Measurements from ENCODE around the gene FNDC11. TPM values are rescaled to one million over a fixed set of nuclear protein-coding genes. Genes with fewer than 3 reads are reported as not detected.

FNDC11 gene
- total RNA-seq, 2 donors from 2014 or later: 0.66 to 2.9 TPM

DNA sequence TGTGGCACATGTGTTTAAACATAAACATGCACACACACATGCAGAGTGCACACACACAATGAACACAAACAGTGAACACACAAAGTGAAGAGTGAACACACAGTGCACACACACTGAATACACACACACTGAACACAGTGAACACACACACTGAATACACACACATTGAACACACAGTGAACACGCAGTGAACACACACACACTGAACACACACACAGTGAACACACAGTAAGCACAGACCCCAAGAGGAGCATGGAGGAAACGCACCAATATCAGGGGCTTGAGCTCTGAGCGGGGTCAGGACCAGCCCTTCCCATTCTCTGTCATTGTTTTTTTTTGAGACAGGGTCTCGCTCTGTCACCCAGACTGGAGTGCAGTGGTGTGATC is 37.2 kb downstream of the FNDC11 start:
- no peak overlapping the region for H3K27ac ChIP-seq
- no peaks in the 10 kb centered on the region for H3K9me3 ChIP-seq
- no peaks in the 10 kb centered on the region for H3K27me3 ChIP-seq
- H3K36me3 ChIP-seq (replicated peaks in 1 of 2; ENCODE audit: insufficient read depth in 1 of 2, low read depth in 2 of 2): peaks cover 0 to 15% of the 10 kb centered on the region in 2 donors
- ATAC-seq (no peak), DNase-seq (no peak)
- no peak overlapping the region for H3K4me3 ChIP-seq
- H3K4me1 ChIP-seq: peaks cover 11% of the 10 kb centered on the region
- TF ChIP-seq POLR2A (IDR thresholded peaks at IDR 0.05): no peak
- TF ChIP-seq, protein P1, sequence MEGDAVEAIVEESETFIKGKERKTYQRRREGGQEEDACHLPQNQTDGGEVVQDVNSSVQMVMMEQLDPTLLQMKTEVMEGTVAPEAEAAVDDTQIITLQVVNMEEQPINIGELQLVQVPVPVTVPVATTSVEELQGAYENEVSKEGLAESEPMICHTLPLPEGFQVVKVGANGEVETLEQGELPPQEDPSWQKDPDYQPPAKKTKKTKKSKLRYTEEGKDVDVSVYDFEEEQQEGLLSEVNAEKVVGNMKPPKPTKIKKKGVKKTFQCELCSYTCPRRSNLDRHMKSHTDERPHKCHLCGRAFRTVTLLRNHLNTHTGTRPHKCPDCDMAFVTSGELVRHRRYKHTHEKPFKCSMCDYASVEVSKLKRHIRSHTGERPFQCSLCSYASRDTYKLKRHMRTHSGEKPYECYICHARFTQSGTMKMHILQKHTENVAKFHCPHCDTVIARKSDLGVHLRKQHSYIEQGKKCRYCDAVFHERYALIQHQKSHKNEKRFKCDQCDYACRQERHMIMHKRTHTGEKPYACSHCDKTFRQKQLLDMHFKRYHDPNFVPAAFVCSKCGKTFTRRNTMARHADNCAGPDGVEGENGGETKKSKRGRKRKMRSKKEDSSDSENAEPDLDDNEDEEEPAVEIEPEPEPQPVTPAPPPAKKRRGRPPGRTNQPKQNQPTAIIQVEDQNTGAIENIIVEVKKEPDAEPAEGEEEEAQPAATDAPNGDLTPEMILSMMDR (IDR thresholded peaks at IDR 0.05): no peak
- intact Hi-C loops (cut with DNase I): no loop called here
- 95 to 96% methylated on average over 4 of the region's 4 CpGs for WGBS, 2 donors

DNA sequence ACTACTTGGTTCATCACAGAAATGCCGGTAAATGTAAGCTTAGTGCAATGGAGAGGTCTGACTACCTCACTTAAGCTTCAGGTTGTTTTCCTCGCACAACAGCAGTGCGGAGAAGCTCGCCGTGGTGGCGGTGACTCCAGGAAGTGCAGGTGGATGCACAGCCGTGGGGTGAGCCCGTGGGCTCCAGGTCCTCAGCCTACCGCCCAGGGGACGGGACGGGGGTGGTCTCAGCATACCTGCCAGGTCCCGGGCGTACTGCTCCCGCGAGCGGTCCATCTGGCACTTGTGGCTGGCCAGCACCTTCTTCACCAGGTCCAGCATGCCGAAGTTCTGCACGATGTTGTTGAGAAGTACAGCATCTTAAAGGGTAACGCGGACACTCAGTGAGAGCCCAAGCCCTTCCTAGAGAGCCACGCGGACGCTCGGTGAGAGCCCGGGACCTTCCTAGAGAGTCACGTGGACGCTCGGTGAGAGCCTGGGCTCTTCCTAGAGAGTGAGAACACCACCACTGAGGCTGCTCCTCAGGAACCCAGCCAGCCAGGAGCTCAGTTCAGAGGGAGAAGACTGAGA is 37.9 kb downstream of the FNDC11 start:
- Histone ChIP-seq H3K36me3 (replicated peaks in 1 of 2; ENCODE audit: insufficient read depth in 1 of 2, low read depth in 2 of 2) (peaks cover 0 to 15% of the 10 kb centered on the region in 2 donors), H3K27ac (no peak overlapping the region), H3K4me3 (no peak overlapping the region), H3K9me3 (no peaks in the 10 kb centered on the region), H3K27me3 (no peaks in the 10 kb centered on the region), H3K4me1 (peaks cover 11% of the 10 kb centered on the region)
- DNase-seq (no peak), ATAC-seq (no peak)
- TF ChIP-seq POLR2A (IDR thresholded peaks at IDR 0.05): no peak
- TF ChIP-seq, protein P1 (IDR thresholded peaks at IDR 0.05): no peak
- intact Hi-C loops (cut with DNase I): no loop called here
- WGBS, 2 donors: 91 to 98% methylated on average over 24 to 26 of the region's 28 CpGs

DNA sequence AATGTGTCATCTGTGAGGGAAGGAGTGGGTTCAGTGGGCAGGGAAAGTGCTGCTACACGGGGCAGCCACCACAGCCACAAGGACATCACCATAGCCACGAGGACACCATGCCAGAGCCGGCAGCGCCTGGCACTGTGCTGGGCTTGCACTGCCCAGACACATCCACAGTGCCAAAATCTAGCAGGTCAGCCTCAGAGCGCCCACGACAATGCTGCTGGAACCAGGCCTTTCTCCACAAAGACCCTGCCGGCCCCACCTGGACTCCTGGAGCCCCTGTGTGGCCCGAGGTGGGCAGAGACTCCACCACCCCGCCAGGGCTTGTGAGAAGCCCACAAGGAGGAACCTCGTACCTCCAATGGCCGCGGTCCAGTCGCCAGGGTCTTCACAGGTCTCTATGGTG is 38.7 kb downstream of the FNDC11 start:
- intact Hi-C loops (cut with DNase I): no loop called here
- no peaks in the 10 kb centered on the region for H3K9me3 ChIP-seq
- H3K4me1 ChIP-seq: peaks cover 11% of the 10 kb centered on the region
- H3K27me3 ChIP-seq: no peaks in the 10 kb centered on the region
- TF ChIP-seq POLR2A (IDR thresholded peaks at IDR 0.05): no peak
- TF ChIP-seq, protein P1 (IDR thresholded peaks at IDR 0.05): no peak
- H3K27ac ChIP-seq: no peak overlapping the region
- DNase-seq (no peak), ATAC-seq (no peak)
- H3K4me3 ChIP-seq: no peak overlapping the region
- peaks cover 0 to 15% of the 10 kb centered on the region in 2 donors for H3K36me3 ChIP-seq (replicated peaks in 1 of 2; ENCODE audit: insufficient read depth in 1 of 2, low read depth in 2 of 2)
- 87% methylated on average over 13 of the region's 13 CpGs; no CpG with 5 or more reads in 1 of the 2 donors for WGBS, 2 donors

DNA sequence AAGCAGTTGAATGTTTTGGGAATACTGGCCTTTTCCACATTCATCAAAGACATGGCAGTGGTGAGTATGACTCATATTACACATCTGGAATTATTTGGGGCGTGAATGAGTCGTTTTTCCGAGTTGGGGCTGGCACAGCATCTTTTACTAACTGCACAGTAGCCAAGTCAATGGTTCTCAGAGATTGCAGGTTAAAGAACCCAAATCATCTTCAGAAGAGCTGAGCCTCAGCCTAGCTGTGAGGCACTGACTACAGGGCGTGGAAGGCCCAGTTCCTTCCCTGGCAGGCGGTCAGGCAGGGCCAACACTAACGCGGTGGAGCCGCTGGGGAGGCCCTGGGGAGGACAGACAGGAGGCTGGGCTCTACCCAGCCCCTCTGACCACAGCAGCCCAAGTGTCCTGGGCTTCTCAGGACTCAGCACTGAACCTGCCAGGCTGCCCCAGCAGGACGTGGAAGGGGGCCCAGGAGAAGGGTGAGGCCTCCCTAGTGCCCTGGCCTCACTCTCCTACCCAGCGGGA is 40.1 kb downstream of the FNDC11 start:
- no peak for TF ChIP-seq POLR2A (IDR thresholded peaks at IDR 0.05)
- TF ChIP-seq, protein P1 (IDR thresholded peaks at IDR 0.05): no peak
- Histone ChIP-seq H3K9me3 (no peaks in the 10 kb centered on the region), H3K36me3 (replicated peaks in 1 of 2; ENCODE audit: insufficient read depth in 1 of 2, low read depth in 2 of 2) (peaks cover 0 to 15% of the 10 kb centered on the region in 2 donors), H3K27ac (no peak overlapping the region), H3K27me3 (no peaks in the 10 kb centered on the region), H3K4me1 (peaks cover 11% of the 10 kb centered on the region), H3K4me3 (no peak overlapping the region)
- intact Hi-C loops (cut with DNase I): no loop called here
- ATAC-seq (no peak), DNase-seq (no peak)
- 78 to 86% methylated on average over 5 to 10 of the region's 10 CpGs for WGBS, 2 donors
